Femur (tissue), 1 donor: ENCODE results near the gene ELAVL1.
A peak's percentile ranks its signal among the peaks of the same experiment; 100 is the strongest.
"Not testable (repeated sequence)": the region's sequence is repeated elsewhere in the genome, so short reads cannot be mapped to it uniquely, and the experiment has no call there.

ENCODE experiments used
- DNase-seq: peaks from one replicate; pipeline ENCODE4 v3.0.0-alpha.2; 2017

The ELAVL1 gene

GRCh38 chr19:7932930-7933300, 72.5 kb downstream of the ELAVL1 start:
- no peak for DNase-seq

- no peak for DNase-seq
Observed at GRCh38 chr19:7932276-7932929, 73.0 kb downstream of the ELAVL1 start.

DNA sequence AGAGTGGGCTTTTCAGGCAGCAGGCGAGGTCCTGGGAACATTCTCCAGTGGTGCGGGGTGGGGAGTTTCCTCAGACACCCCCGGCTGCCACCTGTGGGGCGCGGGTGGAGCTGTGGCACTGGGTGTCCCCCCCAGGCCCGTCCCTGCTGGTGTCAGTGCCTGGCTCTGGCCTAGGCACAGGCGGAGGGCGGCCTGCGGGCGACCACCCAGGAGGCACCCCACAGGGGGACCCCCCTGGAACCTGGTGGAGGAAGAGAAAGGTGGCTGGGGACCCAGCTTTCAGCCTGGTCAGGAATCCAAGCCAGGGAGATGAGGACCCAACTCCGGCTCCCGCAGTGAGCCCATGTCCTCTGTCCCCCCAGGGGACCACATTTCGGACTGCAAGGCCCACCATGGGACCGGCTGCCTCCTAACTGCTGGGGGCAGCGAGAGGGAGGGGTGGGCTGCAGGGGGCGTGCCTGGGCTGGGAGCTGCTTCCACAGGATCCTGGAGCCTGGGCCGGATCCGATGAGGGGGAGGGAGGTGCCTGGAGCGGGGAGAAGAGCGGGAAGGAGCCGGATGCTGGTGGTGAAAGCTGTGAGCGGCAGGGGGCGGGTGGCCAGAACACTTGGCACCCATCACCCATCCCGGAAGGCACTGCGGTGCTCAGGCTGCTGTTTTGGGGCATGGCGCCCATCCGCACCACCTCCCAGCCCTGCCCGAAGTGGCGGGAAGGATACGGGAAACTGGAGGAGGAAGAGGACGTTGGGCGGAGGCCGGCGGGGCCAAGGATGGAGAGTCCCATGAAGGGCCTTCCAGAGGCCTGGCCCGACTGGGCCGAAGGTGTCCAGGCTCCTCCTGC, 74.0 kb downstream of the ELAVL1 start:
- DNase-seq, result no peak

DNA sequence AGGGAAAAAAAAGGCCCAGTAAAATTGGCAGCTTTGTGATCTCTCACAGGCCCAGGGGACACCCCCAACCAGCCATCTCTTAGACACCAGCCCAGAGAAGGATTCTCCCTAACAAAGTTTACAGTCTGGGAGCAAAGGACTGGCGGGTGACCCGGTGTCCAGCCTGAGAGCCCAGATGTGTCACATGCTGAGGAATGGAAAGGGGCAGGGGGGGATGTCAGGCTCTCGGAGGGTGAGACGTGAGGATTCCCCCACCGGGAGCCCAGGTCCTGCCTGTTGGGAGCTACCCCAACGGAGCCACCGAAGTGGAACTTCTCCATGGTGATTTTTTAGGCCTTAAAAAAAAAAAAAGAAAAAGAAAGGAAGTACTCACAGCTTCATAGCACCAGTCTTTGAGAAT, 74.7 kb downstream of the ELAVL1 start:
- peak; percentile 20 for DNase-seq

GRCh38 chr19:7930030-7930429, 75.4 kb downstream of the ELAVL1 start:
- DNase-seq, result not testable (repeated sequence)

DNA sequence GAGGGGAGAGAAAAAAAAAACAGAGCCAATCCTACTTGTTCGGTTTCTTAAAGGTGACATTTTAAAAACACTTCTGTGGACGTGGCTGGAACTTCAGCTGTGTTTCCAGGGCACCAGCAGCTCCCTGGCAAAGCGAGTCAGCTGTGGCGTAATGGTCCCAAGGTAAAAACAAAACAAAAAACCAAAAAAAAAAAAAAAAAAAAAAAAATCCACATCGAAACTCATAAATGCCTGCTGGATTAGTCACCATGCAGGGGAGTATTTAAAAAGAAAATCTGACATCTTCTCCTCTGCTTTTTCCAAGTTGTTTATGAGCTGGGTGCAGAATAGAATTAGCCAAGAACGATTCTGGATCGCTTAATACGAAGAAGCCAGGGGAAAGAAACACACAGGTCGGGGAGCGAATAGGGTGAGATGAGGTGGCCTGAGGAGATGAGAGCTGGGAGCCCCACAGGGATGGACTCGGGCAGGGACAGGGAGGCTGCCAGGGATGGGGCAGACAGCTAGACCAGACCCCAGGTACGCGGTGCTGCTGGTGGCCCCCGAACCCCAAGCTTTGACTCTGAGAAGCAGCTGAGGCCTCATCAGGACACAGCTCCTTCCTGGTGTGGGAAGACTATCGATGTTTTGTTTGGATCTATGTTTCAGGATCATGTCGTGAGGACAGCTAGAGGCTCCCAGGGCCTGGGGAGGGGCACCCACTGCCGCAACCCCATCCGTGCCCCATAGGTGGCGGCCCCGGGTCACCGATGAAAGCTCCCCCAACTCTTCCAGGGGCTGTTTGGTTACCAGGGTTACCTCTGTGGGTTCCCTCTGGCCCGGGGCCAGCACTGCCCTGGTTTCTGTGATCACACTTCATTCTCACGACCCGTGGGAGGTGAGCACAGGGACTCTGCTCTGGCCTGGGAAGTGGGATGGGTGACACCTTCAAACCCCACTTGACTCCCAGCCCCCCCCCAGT, 76.4 kb downstream of the ELAVL1 start:
- DNase-seq, result peak; percentile 61

GRCh38 chr19:7928334-7928706, 77.1 kb downstream of the ELAVL1 start:
- peak; percentile 23 for DNase-seq

DNA sequence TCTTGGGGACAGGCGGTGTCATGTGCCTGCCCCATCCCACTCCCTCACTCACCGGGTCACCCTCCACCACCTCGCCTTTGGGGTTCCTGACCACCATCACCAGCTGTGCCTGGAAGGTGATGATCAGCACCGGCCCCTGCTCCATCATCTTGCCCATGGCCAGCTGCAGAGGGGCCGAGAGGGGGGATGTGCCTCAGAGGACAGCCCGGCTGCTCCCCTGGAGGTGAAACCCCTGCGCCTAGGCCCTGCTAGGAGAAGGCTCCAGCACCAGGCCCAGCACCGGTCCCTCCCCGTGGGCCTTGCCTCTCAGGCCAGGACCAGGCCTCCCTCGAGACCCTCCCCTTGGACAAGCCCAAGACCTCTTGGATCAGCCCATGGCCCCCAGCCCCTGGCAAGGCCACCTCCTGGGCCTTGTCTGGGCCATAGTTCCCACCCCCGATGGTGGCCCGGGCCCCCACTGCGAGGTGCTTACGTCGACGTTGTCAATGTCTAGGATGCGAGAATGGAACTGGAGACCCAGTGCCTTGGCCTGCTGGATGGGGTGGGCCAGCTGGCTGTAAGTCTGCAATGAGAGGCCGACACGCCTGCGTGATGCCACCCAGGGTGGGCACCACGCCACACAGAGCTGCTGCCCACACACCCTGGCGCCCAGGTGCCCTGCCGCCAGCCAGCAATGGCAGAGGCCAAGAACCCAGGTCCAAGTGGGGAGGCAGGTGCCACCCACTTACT, 77.7 kb downstream of the ELAVL1 start:
- peak; percentile 37 for DNase-seq

DNA sequence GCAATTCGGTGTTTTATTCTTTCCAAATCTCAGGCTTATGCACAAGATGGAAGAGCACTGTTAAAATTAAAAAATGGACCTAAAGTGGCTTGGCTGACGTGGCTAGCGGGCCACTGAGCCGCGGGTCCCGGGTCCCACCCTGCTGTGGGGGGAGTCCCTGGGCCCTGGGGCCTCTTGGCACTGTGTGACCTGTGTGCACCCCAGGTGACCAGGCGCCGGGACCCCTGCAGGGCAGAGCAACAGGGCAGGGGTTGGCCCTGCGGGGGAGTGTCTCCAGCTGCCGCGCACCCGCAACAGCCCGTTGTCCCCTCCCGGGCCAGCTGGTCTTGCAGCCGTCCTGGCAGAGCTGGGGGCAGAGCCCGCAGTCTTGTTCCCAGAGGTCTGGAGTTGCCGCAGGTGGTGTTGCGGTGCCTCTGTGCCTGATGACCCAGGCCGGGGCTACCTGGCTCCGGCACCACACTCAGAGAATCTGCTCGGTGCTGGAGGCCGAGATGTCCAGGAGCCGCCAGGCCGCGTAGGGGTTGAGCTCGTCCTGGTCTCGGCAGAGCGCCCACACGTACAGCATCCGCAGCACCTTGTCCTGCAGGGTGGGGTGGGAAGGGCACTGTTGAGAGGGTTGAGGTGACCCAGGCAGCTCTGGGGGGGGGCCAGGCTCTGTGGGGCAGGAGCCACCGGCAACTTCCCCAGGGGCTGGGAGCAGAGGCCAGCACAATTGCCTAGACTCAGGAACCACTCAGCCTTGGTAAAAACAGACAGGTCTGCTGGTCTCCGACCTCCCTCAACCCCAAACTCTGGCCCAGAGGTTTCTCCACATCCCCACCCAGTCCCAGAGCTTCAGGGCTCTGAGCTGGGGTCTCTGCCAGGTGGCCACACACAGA, 78.5 kb downstream of the ELAVL1 start:
- peak; percentile 37 for DNase-seq

DNA sequence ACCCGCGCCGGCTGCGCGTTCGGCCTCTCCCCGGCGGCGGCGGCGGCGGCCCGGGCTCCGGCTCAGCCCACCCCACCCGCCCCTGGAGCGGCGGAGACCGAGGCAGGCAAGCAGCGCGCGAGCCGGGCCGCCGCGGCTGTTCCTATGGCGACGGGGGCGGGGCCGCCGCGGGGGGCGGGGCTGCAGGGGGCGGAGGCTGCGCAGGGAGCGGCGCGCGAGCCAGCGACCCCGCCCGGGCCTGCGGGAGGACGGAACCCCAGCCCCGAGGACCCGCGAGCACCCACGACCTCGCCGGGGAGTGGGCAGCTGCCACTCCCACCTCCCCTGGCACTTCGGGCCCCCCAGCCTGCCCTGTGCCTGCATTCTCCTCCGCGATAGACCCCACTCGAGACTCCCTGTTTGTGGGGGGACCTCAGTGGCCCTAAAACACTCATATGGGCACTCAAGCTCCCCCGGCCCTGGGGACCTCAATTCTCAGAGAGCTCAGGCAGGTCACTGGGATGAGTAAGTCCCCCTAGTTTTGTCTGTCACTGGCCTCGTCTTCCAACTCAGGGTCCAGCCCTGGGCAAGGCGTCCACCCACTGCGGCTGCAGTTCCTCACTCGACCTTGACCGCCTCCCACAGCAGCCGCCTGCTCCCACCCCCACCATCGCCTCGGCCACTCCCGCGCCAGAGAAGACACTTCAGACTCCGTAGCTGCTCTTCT, 79.3 kb downstream of the ELAVL1 start, which contains the start of gene CTXN1:
CTXN1 (minus strand) TSS at position 115 of the 706 bp plus-strand sequence. CDS start 597 bp downstream, outside the sequence.
- peak; percentile 77 for DNase-seq

GRCh38 chr19:7925171-7925851, 80.1 kb downstream of the ELAVL1 start:
- DNase-seq, result peak; percentile 86

GRCh38 chr19:7924651-7925170, 80.7 kb downstream of the ELAVL1 start:
- DNase-seq, result peak; percentile 30

DNA sequence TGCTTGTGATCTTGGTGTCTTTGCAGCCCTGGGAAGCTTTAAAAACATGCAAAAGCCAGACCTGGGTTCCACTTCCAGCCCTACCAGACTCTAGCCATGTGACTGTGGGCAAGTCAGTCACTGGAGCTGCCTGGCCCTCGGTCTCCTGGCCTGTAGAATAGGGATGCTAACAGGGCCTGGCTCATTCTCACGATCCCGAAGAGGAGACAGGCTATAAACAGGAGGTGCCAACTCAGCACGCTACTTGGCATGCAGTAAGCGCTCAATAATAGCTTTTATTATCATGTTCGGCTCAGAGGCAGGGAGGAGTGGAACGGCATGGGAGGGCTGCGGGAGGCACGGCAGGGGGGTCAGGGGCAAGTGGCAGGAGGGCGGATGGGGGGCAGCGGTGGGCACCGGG, 81.2 kb downstream of the ELAVL1 start:
- peak; percentile 30 for DNase-seq

GRCh38 chr19:7923295-7924191, 81.9 kb downstream of the ELAVL1 start:
- DNase-seq, result peak; percentile 39

GRCh38 chr19:7922836-7923195, 82.6 kb downstream of the ELAVL1 start:
- DNase-seq, result no peak

GRCh38 chr19:7921967-7922835, 83.2 kb downstream of the ELAVL1 start:
- DNase-seq, result no peak

DNA sequence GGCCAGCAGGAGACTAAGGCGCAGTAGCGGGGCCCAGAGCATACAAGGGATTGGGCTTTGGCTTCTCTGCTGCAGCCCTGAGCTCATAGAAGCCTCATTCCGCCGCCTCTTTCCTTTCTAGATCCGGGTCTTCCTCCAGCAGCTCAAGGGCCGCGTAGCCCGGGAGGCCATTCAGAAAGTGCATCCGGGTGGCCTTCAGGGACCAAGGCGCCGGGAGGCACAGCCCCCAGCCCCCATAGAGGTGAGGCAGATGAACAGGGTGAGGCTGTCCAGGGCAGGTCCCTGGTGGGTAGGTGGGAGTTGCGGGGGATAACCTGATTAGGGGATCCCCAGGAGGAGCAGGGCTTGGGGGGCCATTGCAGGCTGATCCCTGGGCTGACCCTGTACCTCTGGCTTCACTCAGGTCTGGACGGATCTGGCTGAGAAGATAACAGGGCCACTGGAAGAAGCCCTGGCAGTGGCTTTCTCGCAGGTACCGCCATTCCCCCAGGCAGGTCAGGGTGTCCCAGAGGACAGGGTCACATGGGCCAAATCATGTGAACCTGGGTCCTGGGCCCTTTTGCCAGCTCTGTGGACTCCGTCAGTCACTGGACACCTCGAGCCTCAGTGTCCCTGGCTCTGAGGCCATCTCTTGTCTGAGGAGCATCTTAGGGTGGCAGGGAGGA, 84.0 kb downstream of the ELAVL1 start:
- DNase-seq, result no peak
